Sigmoid colon (tissue), 4 donors: ENCODE results near the gene MRNIP.

ENCODE experiments used
- POLR2AphosphoS5 ChIP-seq, 4 donors: sonication (generic); formaldehyde crosslinking; IDR thresholded peaks; one replicate each; pipeline ENCODE4 v1.6.1; 2017; ENCODE audit warnings: antibody characterized with exemption in 4 of 4
- TF ChIP-seq, protein P1 (sequence below), 4 experiments: fragments of 450-650 bp in 3 of 4; fragments of 200-600 bp in 1 of 4; IDR thresholded peaks; one replicate each; pipeline ENCODE4 v1.5.1; 2016 to 2019; ENCODE audit warnings: antibody characterized with exemption in 4 of 4, mild to moderate bottlenecking in 3 of 4, moderate library complexity in 2 of 4

DNA sequence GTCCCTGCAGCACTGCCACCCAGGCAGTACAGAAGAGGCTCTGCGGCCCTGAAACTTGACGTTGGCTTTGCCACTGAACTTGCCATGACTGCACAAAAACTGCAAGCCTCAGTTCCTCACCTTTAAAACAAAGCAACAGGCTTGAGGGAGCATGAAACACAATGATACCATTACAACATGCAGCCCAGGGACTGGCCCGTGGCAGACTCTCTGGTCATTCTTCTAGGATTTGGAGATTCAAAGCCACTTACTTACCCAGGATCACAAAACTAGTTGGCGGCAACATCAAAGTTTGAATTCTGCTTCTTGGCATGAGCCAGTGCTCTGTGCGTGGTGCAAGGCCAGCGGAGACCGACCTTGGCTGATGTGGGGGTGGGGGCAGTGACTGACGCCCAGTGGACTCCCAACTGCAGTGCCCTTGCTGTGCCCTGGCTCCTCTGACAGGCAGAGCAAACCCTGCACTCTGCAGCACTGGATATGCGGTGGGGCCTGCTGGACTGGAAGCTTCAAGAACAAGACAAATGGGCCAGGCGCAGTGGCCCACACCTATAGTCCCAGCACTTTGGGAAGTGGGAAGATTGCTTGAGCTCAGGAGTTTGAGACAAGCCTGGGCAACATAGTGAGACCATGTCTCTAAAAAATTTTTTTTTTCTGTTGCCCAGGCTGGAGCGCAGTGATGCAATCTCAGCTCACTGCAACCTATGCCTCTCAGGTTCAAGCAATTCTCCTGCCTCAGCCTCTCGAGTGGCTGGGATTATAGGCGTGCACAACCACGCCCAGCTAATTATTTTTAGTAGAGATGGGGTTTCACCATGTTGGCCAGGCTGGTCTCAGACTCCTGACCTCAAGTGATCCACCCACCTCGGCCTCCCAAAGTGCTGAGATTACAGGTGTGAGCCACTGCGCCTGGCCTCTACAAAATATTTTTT, 19.0 kb downstream of the MRNIP start:
- TF ChIP-seq, protein P1, sequence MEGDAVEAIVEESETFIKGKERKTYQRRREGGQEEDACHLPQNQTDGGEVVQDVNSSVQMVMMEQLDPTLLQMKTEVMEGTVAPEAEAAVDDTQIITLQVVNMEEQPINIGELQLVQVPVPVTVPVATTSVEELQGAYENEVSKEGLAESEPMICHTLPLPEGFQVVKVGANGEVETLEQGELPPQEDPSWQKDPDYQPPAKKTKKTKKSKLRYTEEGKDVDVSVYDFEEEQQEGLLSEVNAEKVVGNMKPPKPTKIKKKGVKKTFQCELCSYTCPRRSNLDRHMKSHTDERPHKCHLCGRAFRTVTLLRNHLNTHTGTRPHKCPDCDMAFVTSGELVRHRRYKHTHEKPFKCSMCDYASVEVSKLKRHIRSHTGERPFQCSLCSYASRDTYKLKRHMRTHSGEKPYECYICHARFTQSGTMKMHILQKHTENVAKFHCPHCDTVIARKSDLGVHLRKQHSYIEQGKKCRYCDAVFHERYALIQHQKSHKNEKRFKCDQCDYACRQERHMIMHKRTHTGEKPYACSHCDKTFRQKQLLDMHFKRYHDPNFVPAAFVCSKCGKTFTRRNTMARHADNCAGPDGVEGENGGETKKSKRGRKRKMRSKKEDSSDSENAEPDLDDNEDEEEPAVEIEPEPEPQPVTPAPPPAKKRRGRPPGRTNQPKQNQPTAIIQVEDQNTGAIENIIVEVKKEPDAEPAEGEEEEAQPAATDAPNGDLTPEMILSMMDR (IDR thresholded peaks at IDR 0.05), result no peak
- TF ChIP-seq POLR2AphosphoS5 (IDR thresholded peaks at IDR 0.05), result peak in 2 of 4 donors; percentile 53 to 68
